ENCODE data around the gene TRAPPC1. TPM values are rescaled to one million over a fixed set of nuclear protein-coding genes. Genes with fewer than 3 reads are reported as not detected.

TRAPPC1 gene
- total RNA-seq, 1 experiment from 2014 or later: 132 TPM

GRCh38 chr17:7950578-7950977 lies 18.8 kb upstream of the TRAPPC1 start:
- no peak overlapping the region for H2BK15ac ChIP-seq (ENCODE audit: low read depth, low read length)
- H2AK5ac ChIP-seq (ENCODE audit: insufficient read length, low read length): no peak overlapping the region
- H3K4me1 Mint-ChIP-seq: peaks cover 0 to 6% of the 10 kb centered on the region in 2 experiments; a peak in 2 of 4 replicates
- H4K20me1 ChIP-seq (ENCODE audit: control insufficient read depth, insufficient read depth, insufficient read length): no peaks in the 10 kb centered on the region
- H3K56ac ChIP-seq (ENCODE audit: insufficient read length, low read depth, low read length): no peak overlapping the region
- no peak overlapping the region for H2BK120ac ChIP-seq (ENCODE audit: low read depth, low read length, poor library complexity, severe bottlenecking)
- no peak overlapping the region for H3T11ph ChIP-seq (ENCODE audit: low read length)
- no peak overlapping the region for H4K91ac ChIP-seq (ENCODE audit: insufficient read length, low read depth, low read length)
- DNase-seq: no peak
- H3K23ac ChIP-seq (ENCODE audit: insufficient read length, low read depth, low read length): no peak overlapping the region
- H4K8ac ChIP-seq (replicated peaks; ENCODE audit: insufficient read length, low read depth, low read length): no peak overlapping the region
- H3K9me3 Mint-ChIP-seq: no peaks in the 10 kb centered on the region
- H3K27me3 ChIP-seq (ENCODE audit: insufficient read depth, low read length): no peaks in the 10 kb centered on the region
- H3K36me3 Mint-ChIP-seq (ENCODE audit: insufficient read depth in 1 of 3, low read depth in 3 of 3): peaks cover 12 to 45% (median 39%) of the 10 kb centered on the region in 3 experiments; a peak in 6 of 7 replicates
- H3K23me2 ChIP-seq (ENCODE audit: insufficient read length, low read depth, low read length, poor library complexity, severe bottlenecking): no peaks in the 10 kb centered on the region
- no peaks in the 10 kb centered on the region for H3K9me3 ChIP-seq (ENCODE audit: control insufficient read depth, low read depth, low read length)
- no peak overlapping the region for H3K27ac Mint-ChIP-seq
- H2BK5ac ChIP-seq (ENCODE audit: insufficient read length, low read length): no peak overlapping the region
- H3K4me1 ChIP-seq (ENCODE audit: insufficient read depth, low read length): no peaks in the 10 kb centered on the region
- H3K79me1 ChIP-seq (ENCODE audit: insufficient read depth, low read depth, low read length, poor library complexity, severe bottlenecking): no peaks in the 10 kb centered on the region
- TF ChIP-seq CTCF (conservative IDR thresholded peaks at IDR 0.05): no peak
- no peak overlapping the region for H2BK12ac ChIP-seq (ENCODE audit: insufficient read length, low read depth, low read length)
- no peak overlapping the region for H3K9ac ChIP-seq (ENCODE audit: extremely low read depth, insufficient read length, low read length)
- H4K5ac ChIP-seq (ENCODE audit: insufficient read length, low read depth, low read length): no peak overlapping the region
- no peak overlapping the region for H3K27ac ChIP-seq (ENCODE audit: insufficient read length, low read depth, low read length)
- no peak overlapping the region for H2BK20ac ChIP-seq (ENCODE audit: low read depth, low read length, poor library complexity, severe bottlenecking)
- H3K79me2 ChIP-seq (ENCODE audit: insufficient read depth, low read length): no peaks in the 10 kb centered on the region
- no peak overlapping the region for H3K4ac ChIP-seq (ENCODE audit: low read depth, low read length)
- WGBS (ENCODE audit: extremely low coverage, insufficient read length, low lambda C conversion rate): no CpG with 5 or more reads among the region's 3 CpGs
- H2AFZ ChIP-seq (ENCODE audit: low read length): no peak overlapping the region
- no peak overlapping the region for H3K14ac ChIP-seq (ENCODE audit: insufficient read depth, low read length)
- H3K27me3 Mint-ChIP-seq (ENCODE audit: low read depth): no peaks in the 10 kb centered on the region; the same call in 1 of the 2 replicates
- no peak overlapping the region for H3K4me3 Mint-ChIP-seq
- no peak overlapping the region for H3K18ac ChIP-seq (ENCODE audit: insufficient read length, low read depth, low read length)
- no peak overlapping the region for H3K4me2 ChIP-seq (ENCODE audit: insufficient read depth, insufficient read length, low read length)
